ENCODE data around the gene BRINP2. TPM values are rescaled to one million over a fixed set of nuclear protein-coding genes. Genes with fewer than 3 reads are reported as not detected.

The BRINP2 gene
- total and polyA plus RNA-seq, 2 of the 8 experiments (the other 6 are each of a cell fraction or from before 2014, with no cell fraction given) = 0.39 to 0.42 TPM

GRCh38 chr1:177281901-177282300, 111.1 kb downstream of the BRINP2 start (continued):
- TF ChIP-seq TAF1 (IDR thresholded peaks at IDR 0.05; ENCODE audit: low read depth, low read length) (no peak), EGR1 (IDR thresholded peaks at IDR 0.05; ENCODE audit: borderline replicate concordance, low read depth, low read length) (no peak)

Data from H1 (cell line).